A673 (cell line): ENCODE data around the gene PEX5L. TPM values are rescaled to one million over a fixed set of nuclear protein-coding genes. Genes with fewer than 3 reads are reported as not detected.

Source experiments
- BruUV-seq: library from RNA; stranded (reverse); fragments of 400-500 nt; replicated peaks from 2 replicates; lab custom pipeline; 2021; lab: Mats Ljungman, UMichigan
- CTCF ChIA-PET: fragments of 300-600 bp; sonication (Branson Sonifier 250); formaldehyde crosslinking; loops from one replicate; lab custom pipeline; 2022; ENCODE audit warnings: antibody characterized with exemption; lab: Charles Lee
- POLR2A ChIA-PET: fragments of 300-600 bp; sonication (Branson Sonifier 250); formaldehyde crosslinking; loops from one replicate; lab custom pipeline; 2022; ENCODE audit warnings: antibody characterized with exemption; ENCODE audit not compliant: low non-redundant PET; lab: Charles Lee
- DNase-seq: peaks from one replicate; pipeline ENCODE4 v3.0.0-alpha.2; 2015; ENCODE audit warnings: low spot score
- H3K27ac ChIP-seq: fragments of 200-600 bp; sonication (generic); 2 replicates; pipeline ENCODE4 v1.5.1; 2016; ENCODE audit warnings: mixed run types, low read depth, mild to moderate bottlenecking, mixed read lengths, antibody characterized with exemption, low read length; ENCODE audit not compliant: poor library complexity, severe bottlenecking
- H3K27me3 ChIP-seq: fragments of 200-600 bp; sonication (generic); replicated peaks from 2 replicates; pipeline ENCODE4 v1.6.1; 2017; ENCODE audit warnings: mixed run types, low read depth, mild to moderate bottlenecking, mixed read lengths, antibody characterized with exemption, low read length; ENCODE audit not compliant: insufficient read depth, poor library complexity
- H3K36me3 ChIP-seq: fragments of 200-600 bp; sonication (generic); 2 replicates; pipeline ENCODE4 v1.6.1; 2016; ENCODE audit warnings: mixed run types, mild to moderate bottlenecking, mixed read lengths, antibody characterized with exemption, low read length; ENCODE audit not compliant: insufficient read depth, poor library complexity, severe bottlenecking
- H3K4me1 ChIP-seq: fragments of 200-600 bp; sonication (generic); 2 replicates; pipeline ENCODE4 v1.6.1; 2017; ENCODE audit warnings: mixed run types, mild to moderate bottlenecking, mixed read lengths, antibody characterized with exemption, low read length; ENCODE audit not compliant: insufficient read depth, poor library complexity, severe bottlenecking
- H3K4me3 ChIP-seq: fragments of 200-600 bp; sonication (generic); 2 replicates; pipeline ENCODE4 v1.5.1; 2016; ENCODE audit warnings: low read depth, mixed run types, mild to moderate bottlenecking, mixed read lengths, low read length; ENCODE audit not compliant: poor library complexity, severe bottlenecking
- H3K9me3 ChIP-seq: fragments of 200-600 bp; sonication (generic); 2 replicates; pipeline ENCODE4 v1.6.1; 2016; ENCODE audit warnings: mixed run types, low read depth, mild to moderate bottlenecking, mixed read lengths, antibody characterized with exemption, low read length; ENCODE audit not compliant: poor library complexity, severe bottlenecking
- EZH2 ChIP-seq: fragments of 200-600 bp; sonication (generic); IDR thresholded peaks from 2 replicates; pipeline ENCODE4 v1.6.1; 2017; ENCODE audit warnings: borderline replicate concordance, low read depth, mild to moderate bottlenecking, mixed read lengths, antibody characterized with exemption, low read length; ENCODE audit not compliant: poor library complexity, severe bottlenecking
- intact Hi-C: fragments of 100-400 bp; cut with micrococcal nuclease; formaldehyde crosslinking; loops from one replicate; pipeline ENCODE4 v1.10.0; 2022; ENCODE audit not compliant: unreplicated experiment
- total RNA-seq: library from RNA; stranded (reverse); gene quantifications from 2 replicates; pipeline ENCODE4 v1.2.3, GENCODE V29; 2021
- TF ChIP-seq, protein P1 (sequence below): fragments of 300-800, 200-600 bp; sonication (generic); conservative IDR thresholded peaks from 2 replicates; pipeline ENCODE4 v1.5.1; 2017; ENCODE audit warnings: low read depth, mild to moderate bottlenecking, antibody characterized with exemption, low read length, moderate library complexity, mixed read lengths

PEX5L gene
- total RNA-seq, 1 experiment from 2014 or later = not detected

DNA sequence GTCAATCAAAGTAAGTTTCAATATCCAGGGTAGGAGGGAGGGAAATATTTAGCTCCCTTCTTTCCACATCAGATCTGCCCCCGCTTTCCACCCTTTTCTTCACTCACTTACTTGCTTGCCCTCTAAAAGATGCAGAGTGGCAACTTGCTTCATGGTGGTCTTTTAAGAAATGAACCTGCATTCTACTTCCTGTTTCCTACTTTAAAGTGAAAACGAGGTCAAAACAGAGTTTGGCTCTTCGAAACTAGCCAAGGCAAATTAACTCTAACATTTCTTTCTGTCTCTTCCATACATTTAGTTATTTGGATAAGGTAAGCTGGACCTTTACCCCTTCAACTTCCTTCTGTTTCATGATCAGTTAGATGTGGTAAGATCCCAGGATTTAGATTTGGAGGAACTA, 34.2 kb upstream of the PEX5L start:
- Histone ChIP-seq H3K9me3 (no peaks in the 10 kb centered on the region), H3K27ac (no peak overlapping the region), H3K4me3 (no peak overlapping the region), H3K4me1 (no peaks in the 10 kb centered on the region), H3K27me3 (peaks cover 7% of the 10 kb centered on the region), H3K36me3 (no peaks in the 10 kb centered on the region)
- no peak for DNase-seq
- TF ChIP-seq, protein P1, sequence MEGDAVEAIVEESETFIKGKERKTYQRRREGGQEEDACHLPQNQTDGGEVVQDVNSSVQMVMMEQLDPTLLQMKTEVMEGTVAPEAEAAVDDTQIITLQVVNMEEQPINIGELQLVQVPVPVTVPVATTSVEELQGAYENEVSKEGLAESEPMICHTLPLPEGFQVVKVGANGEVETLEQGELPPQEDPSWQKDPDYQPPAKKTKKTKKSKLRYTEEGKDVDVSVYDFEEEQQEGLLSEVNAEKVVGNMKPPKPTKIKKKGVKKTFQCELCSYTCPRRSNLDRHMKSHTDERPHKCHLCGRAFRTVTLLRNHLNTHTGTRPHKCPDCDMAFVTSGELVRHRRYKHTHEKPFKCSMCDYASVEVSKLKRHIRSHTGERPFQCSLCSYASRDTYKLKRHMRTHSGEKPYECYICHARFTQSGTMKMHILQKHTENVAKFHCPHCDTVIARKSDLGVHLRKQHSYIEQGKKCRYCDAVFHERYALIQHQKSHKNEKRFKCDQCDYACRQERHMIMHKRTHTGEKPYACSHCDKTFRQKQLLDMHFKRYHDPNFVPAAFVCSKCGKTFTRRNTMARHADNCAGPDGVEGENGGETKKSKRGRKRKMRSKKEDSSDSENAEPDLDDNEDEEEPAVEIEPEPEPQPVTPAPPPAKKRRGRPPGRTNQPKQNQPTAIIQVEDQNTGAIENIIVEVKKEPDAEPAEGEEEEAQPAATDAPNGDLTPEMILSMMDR = no peak
- TF ChIP-seq EZH2 = no peak
- intact Hi-C loops = no loop called here
- CTCF ChIA-PET = no interaction called here
- BruUV-seq = no TSS peak
- POLR2A ChIA-PET = no interaction called here

DNA sequence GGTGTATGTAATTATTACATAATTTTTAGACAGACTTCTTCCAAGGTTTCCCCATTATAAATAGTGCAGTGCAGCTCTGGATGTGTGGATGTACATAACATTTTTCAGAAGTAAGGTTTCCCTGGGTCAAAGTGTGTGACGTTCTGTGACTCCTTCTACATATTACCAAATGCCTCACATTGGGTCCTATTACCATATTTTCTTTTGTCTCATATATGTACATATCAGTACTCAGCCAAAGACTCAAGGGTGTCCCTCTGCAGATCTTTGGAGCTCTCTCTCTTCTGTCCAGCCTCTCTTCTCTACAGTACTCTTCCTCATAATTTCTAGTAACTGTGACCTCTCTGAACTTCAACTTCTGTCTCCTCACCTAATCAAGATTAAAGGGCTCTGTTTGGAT, 31.3 kb upstream of the PEX5L start:
- TF ChIP-seq EZH2 = no peak
- TF ChIP-seq, protein P1 = no peak
- BruUV-seq = no TSS peak
- no peak overlapping the region for H3K27ac ChIP-seq
- H3K4me1 ChIP-seq = no peaks in the 10 kb centered on the region
- ChIA-PET POLR2A (no interaction called here), CTCF (no interaction called here)
- no peak for DNase-seq
- H3K36me3 ChIP-seq = no peaks in the 10 kb centered on the region
- H3K4me3 ChIP-seq = no peak overlapping the region
- no peaks in the 10 kb centered on the region for H3K9me3 ChIP-seq
- H3K27me3 ChIP-seq = peaks cover 7% of the 10 kb centered on the region
- intact Hi-C loops = no loop called here

DNA sequence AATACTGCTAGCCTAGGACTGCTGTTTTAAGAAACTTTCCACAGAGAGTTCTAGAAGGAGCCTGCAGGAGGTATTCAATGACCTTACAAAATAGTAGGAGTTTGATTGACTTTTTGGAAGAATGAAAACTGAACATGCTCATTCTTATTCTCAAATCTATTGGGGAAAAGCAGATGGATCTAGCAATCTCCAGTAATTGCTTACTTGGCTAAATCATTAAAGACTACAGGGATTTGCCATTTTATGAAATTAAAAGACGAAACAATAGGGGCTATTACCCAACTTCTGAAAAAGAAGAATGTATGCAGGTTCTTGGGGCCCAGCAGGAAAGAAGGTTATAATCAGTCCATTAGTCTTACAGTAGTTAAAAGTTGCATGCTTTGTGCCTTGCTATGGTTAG, 29.9 kb upstream of the PEX5L start:
- H3K27ac ChIP-seq = no peak overlapping the region
- H3K27me3 ChIP-seq = peaks cover 7% of the 10 kb centered on the region
- no peak for TF ChIP-seq EZH2
- TF ChIP-seq, protein P1 = no peak
- CTCF ChIA-PET = no interaction called here
- H3K36me3 ChIP-seq = no peaks in the 10 kb centered on the region
- H3K4me3 ChIP-seq = no peak overlapping the region
- BruUV-seq = no TSS peak
- no peaks in the 10 kb centered on the region for H3K4me1 ChIP-seq
- DNase-seq = no peak
- H3K9me3 ChIP-seq = no peaks in the 10 kb centered on the region
- POLR2A ChIA-PET = no interaction called here
- intact Hi-C loops = no loop called here
